ENCODE data around the gene OCRL. TPM values are rescaled to one million over a fixed set of nuclear protein-coding genes. Genes with fewer than 3 reads are reported as not detected.

Gene OCRL
- total and polyA plus RNA-seq, 2 of the 4 experiments (the other 2 are of a cell fraction): 19.4 to 20.6 TPM

DNA sequence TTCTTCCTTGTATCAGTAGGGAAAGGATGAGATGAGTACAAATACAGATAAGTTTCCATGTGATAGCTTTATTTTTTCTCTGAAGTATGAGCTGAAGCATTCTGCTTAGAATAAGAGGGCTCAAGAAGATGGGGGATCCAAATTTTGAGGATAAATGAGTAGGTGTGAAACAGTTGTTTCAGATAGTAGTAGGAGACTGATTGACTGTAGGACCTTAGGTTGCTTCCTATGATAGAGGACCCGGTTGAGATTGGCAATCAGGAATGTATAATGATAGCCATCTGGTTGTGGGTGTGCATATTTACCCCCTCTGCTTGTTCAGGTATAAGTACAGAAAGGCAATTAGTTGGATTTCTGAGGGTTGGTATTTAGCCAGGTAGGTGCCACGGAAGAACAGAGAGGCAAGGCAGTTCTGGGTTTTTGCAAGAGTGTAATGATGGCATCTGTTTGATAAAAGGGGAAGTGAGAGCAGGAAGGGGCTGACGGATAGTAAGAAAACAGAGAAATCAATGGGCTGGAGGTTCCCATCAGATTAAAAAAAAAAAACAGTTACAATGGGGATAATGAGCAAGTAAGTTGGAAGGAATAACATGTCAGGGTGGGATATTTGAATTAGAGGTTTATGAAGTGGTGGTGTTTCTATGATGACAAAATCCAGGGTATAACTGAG is 13.7 kb downstream of the OCRL start:
- Histone ChIP-seq H3K23ac (ENCODE audit: low read depth, low read length) (no peak overlapping the region), H3K4me3 (ENCODE audit: insufficient read depth, low read depth, low read length) (no peak overlapping the region), H3K27me3 (ENCODE audit: control insufficient read depth, insufficient read depth, low read length) (no peaks in the 10 kb centered on the region), H2BK15ac (ENCODE audit: low read depth, low read length) (no peak overlapping the region), H3K9me1 (ENCODE audit: insufficient read depth, low read length) (0 out of 2 replicates have a peak, but pooled peaks cover 3% of the 10 kb centered on the region), H3K4ac (ENCODE audit: low read depth, low read length) (no peak overlapping the region), H3K56ac (ENCODE audit: extremely low read depth, insufficient read depth, low read length) (no peak overlapping the region), H2BK20ac (ENCODE audit: low read depth, low read length) (no peak overlapping the region), H2BK5ac (ENCODE audit: low read depth, low read length, poor library complexity, severe bottlenecking) (no peak overlapping the region), H2AK5ac (ENCODE audit: low read depth, low read length) (no peak overlapping the region), H3K36me3 (ENCODE audit: control insufficient read depth, insufficient read depth, low read length) (peaks cover 9% of the 10 kb centered on the region), H4K20me1 (ENCODE audit: insufficient read depth, low read length) (no peaks in the 10 kb centered on the region), H4K91ac (ENCODE audit: insufficient read depth, low read depth, low read length) (no peak overlapping the region), H2BK120ac (ENCODE audit: low read depth, low read length) (no peak overlapping the region), H3K18ac (ENCODE audit: low read depth, low read length) (no peak overlapping the region), H2AFZ (replicated peaks; ENCODE audit: low read length, poor library complexity) (no peak overlapping the region), H3K9me3 (ENCODE audit: control insufficient read depth, insufficient read depth, low read length) (no peaks in the 10 kb centered on the region), H3K79me1 (ENCODE audit: low read depth in 1 of 2, low read length in 2 of 2) (no peaks in the 10 kb centered on the region), H4K5ac (ENCODE audit: low read depth, low read length) (no peak overlapping the region), H3K4me1 (ENCODE audit: control insufficient read depth, insufficient read depth, low read length) (no peaks in the 10 kb centered on the region), H4K8ac (ENCODE audit: low read depth in 2 of 2, low read length in 2 of 2) (no peak overlapping the region), H3K14ac (replicated peaks; ENCODE audit: low read depth, low read length) (no peak overlapping the region), H3K27ac (ENCODE audit: insufficient read depth, low read length) (no peak overlapping the region), H2AK9ac (replicated peaks; ENCODE audit: low read depth, low read length, poor library complexity) (no peak overlapping the region), H3K9ac (ENCODE audit: low read depth, low read length) (no peak overlapping the region), H3K4me2 (ENCODE audit: low read depth, low read length) (no peak overlapping the region)
- CTCF ChIA-PET: no interaction called here
- POLR2A ChIA-PET (ENCODE audit: unreplicated experiment): no interaction called here
- TF ChIP-seq MAZ (IDR thresholded peaks at IDR 0.05; ENCODE audit: borderline replicate concordance, low read depth, low read length): no peak
- TF ChIP-seq MXI1 (IDR thresholded peaks at IDR 0.05; ENCODE audit: borderline replicate concordance, low read depth, low read length): no peak
- TF ChIP-seq POLR2A (IDR thresholded peaks at IDR 0.05; ENCODE audit: low read depth, low read length): no peak
- TF ChIP-seq, protein P1, sequence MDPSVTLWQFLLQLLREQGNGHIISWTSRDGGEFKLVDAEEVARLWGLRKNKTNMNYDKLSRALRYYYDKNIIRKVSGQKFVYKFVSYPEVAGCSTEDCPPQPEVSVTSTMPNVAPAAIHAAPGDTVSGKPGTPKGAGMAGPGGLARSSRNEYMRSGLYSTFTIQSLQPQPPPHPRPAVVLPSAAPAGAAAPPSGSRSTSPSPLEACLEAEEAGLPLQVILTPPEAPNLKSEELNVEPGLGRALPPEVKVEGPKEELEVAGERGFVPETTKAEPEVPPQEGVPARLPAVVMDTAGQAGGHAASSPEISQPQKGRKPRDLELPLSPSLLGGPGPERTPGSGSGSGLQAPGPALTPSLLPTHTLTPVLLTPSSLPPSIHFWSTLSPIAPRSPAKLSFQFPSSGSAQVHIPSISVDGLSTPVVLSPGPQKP (IDR thresholded peaks at IDR 0.05; ENCODE audit: borderline replicate concordance, low read depth, low read length): no peak
- TF ChIP-seq MAFK (IDR thresholded peaks at IDR 0.05; ENCODE audit: low read depth, low read length): no peak
- TF ChIP-seq SMC3 (IDR thresholded peaks at IDR 0.05; ENCODE audit: low read depth, low read length): no peak
- TF ChIP-seq, protein P2, sequence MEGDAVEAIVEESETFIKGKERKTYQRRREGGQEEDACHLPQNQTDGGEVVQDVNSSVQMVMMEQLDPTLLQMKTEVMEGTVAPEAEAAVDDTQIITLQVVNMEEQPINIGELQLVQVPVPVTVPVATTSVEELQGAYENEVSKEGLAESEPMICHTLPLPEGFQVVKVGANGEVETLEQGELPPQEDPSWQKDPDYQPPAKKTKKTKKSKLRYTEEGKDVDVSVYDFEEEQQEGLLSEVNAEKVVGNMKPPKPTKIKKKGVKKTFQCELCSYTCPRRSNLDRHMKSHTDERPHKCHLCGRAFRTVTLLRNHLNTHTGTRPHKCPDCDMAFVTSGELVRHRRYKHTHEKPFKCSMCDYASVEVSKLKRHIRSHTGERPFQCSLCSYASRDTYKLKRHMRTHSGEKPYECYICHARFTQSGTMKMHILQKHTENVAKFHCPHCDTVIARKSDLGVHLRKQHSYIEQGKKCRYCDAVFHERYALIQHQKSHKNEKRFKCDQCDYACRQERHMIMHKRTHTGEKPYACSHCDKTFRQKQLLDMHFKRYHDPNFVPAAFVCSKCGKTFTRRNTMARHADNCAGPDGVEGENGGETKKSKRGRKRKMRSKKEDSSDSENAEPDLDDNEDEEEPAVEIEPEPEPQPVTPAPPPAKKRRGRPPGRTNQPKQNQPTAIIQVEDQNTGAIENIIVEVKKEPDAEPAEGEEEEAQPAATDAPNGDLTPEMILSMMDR (conservative IDR thresholded peaks at IDR 0.05; ENCODE audit: low read depth, low read length): no peak
- TF ChIP-seq RCOR1 (IDR thresholded peaks at IDR 0.05; ENCODE audit: insufficient replicate concordance, low read length): no peak
- TF ChIP-seq RFX5 (IDR thresholded peaks at IDR 0.05; ENCODE audit: low read depth, low read length): no peak
- TF ChIP-seq NFE2L2 (IDR thresholded peaks at IDR 0.05; ENCODE audit: low read depth, low read length): no peak
- TF ChIP-seq CEBPB (IDR thresholded peaks at IDR 0.05; ENCODE audit: low read depth, low read length): no peak
- TF ChIP-seq RAD21 (IDR thresholded peaks at IDR 0.05; ENCODE audit: low read length): no peak
- TF ChIP-seq CHD1 (IDR thresholded peaks at IDR 0.05; ENCODE audit: low read depth, low read length): no peak
- DNase-seq (no peak), ATAC-seq (ENCODE audit: low read depth) (no peak)
- in situ Hi-C loops (cut with MboI; ENCODE audit: low sequenced_read_pairs): no loop called here
- dilution Hi-C loops (cut with HindIII; ENCODE audit: low sequenced_read_pairs, unreplicated experiment): no loop called here
- no TSS peak for BruUV-seq (replicated peaks)
- intact Hi-C loops (cut with micrococcal nuclease): no loop called here
- WGBS, 2 experiments (ENCODE audit: extremely low coverage in 2 of 2, insufficient read length in 1 of 2): 63% methylated on average over 2 of the region's 3 CpGs; no CpG with 5 or more reads in 1 of the 2 experiments

Measured in IMR-90 (cell line).